ENCODE measurements around the gene AGAP3. TPM values are rescaled to one million over a fixed set of nuclear protein-coding genes. Genes with fewer than 3 reads are reported as not detected.

Gene AGAP3
- total and polyA plus RNA-seq, 7 donors = 27.7 to 89.7 (median 36.4) TPM

GRCh38 chr7:151053096-151053495, 33.2 kb upstream of the AGAP3 start:
- no peak for TF ChIP-seq POLR2AphosphoS5 (IDR thresholded peaks at IDR 0.05)
- no peak for TF ChIP-seq CTCF (IDR thresholded peaks at IDR 0.05)
- TF ChIP-seq POLR2A (IDR thresholded peaks at IDR 0.05) = no peak
- no peak for TF ChIP-seq EP300 (IDR thresholded peaks at IDR 0.05)
- WGBS, 2 donors = 71 to 75% methylated on average over 4 of the region's 4 CpGs
- Histone ChIP-seq H3K9me3 (no peaks in the 10 kb centered on the region), H3K36me3 (peaks cover 0 to 10% (median 0%) of the 10 kb centered on the region in 4 donors), H3K27ac (no peak overlapping the region), H3K4me3 (no peak overlapping the region), H3K4me1 (peaks cover 0 to 25% (median 19%) of the 10 kb centered on the region in 4 donors), H3K27me3 (peaks cover 0 to 10% (median 0%) of the 10 kb centered on the region in 3 donors)
- intact Hi-C loops (cut with DNase I) = no loop called here
- DNase-seq = no peak

GRCh38 chr7:151053751-151054150, 32.5 kb upstream of the AGAP3 start:
- 89 to 94% methylated on average over 8 of the region's 8 CpGs for WGBS, 2 donors
- no peak for TF ChIP-seq EP300 (IDR thresholded peaks at IDR 0.05)
- no peak for TF ChIP-seq CTCF (IDR thresholded peaks at IDR 0.05)
- TF ChIP-seq POLR2AphosphoS5 (IDR thresholded peaks at IDR 0.05) = no peak
- no peak for TF ChIP-seq POLR2A (IDR thresholded peaks at IDR 0.05)
- H3K27me3 ChIP-seq = peaks cover 0 to 10% (median 0%) of the 10 kb centered on the region in 3 donors
- intact Hi-C loops (cut with DNase I) = no loop called here
- H3K4me3 ChIP-seq = no peak overlapping the region
- H3K4me1 ChIP-seq = peaks cover 0 to 32% (median 24%) of the 10 kb centered on the region in 4 donors
- peaks cover 0 to 10% (median 0%) of the 10 kb centered on the region in 4 donors for H3K36me3 ChIP-seq
- H3K27ac ChIP-seq = no peak overlapping the region
- no peak for DNase-seq
- H3K9me3 ChIP-seq = no peaks in the 10 kb centered on the region

GRCh38 chr7:151056283-151056665, 30.0 kb upstream of the AGAP3 start:
- no peak for DNase-seq
- TF ChIP-seq POLR2A (IDR thresholded peaks at IDR 0.05) (no peak), CTCF (IDR thresholded peaks at IDR 0.05) (no peak), POLR2AphosphoS5 (IDR thresholded peaks at IDR 0.05) (no peak), EP300 (IDR thresholded peaks at IDR 0.05) (no peak)
- no peak overlapping the region for H3K27ac ChIP-seq
- 87 to 91% methylated on average over 6 of the region's 6 CpGs for WGBS, 2 donors
- intact Hi-C loops (cut with DNase I) = no loop called here
- peaks cover 0 to 43% (median 33%) of the 10 kb centered on the region in 4 donors for H3K4me1 ChIP-seq
- no peak overlapping the region for H3K4me3 ChIP-seq
- H3K9me3 ChIP-seq = no peaks in the 10 kb centered on the region
- H3K36me3 ChIP-seq = peaks cover 0 to 10% (median 0%) of the 10 kb centered on the region in 4 donors
- no peaks in the 10 kb centered on the region for H3K27me3 ChIP-seq

- Histone ChIP-seq H3K4me3 (peak overlapping the region; percentile 50 to 91 (median 60)), H3K27me3 (no peaks in the 10 kb centered on the region), H3K27ac (peak overlapping the region in 3 of 4 donors; percentile 86 to 96 (median 93)), H3K4me1 (peaks cover 0 to 43% (median 36%) of the 10 kb centered on the region in 4 donors), H3K9me3 (no peaks in the 10 kb centered on the region), H3K36me3 (peaks cover 0 to 10% (median 0%) of the 10 kb centered on the region in 4 donors)
- DNase-seq = no peak
- TF ChIP-seq CTCF (IDR thresholded peaks at IDR 0.05) = no peak
- TF ChIP-seq POLR2A (IDR thresholded peaks at IDR 0.05) = no peak
- no peak for TF ChIP-seq POLR2AphosphoS5 (IDR thresholded peaks at IDR 0.05)
- no peak for TF ChIP-seq EP300 (IDR thresholded peaks at IDR 0.05)
- intact Hi-C loops (cut with DNase I) = no loop called here
- WGBS, 2 donors = 22 to 47% methylated on average over 29 of the region's 29 CpGs
Observed at GRCh38 chr7:151056666-151057505, 29.4 kb upstream of the AGAP3 start.
